ENCODE results near the gene SIMC1. TPM values are rescaled to one million over a fixed set of nuclear protein-coding genes. Genes with fewer than 3 reads are reported as not detected.

Gene SIMC1
- total and polyA plus RNA-seq, 2 of the 4 experiments (the other 2 are of a cell fraction), result 8.2 to 11.7 TPM

DNA sequence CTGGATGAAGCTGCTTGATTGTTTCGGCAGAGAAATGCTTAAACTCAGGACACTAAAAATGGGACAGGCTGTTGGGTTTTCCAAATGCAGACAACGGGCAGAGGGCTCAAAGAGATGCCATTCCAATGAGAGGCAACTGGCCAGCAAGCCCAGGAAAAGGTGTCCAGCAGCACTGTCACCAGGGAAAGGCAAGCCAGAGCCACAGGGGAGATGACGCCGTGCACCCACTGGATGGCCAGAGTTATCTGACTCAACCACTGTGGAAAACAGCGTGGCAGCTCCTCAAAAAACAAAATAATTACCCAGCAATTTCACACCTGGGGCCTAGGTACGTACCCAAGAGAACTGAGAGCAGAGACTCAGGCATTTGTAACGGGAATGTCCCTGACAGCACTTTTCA is 48.4 kb upstream of the SIMC1 start:
- H3K56ac ChIP-seq (ENCODE audit: extremely low read depth, insufficient read depth, low read length), result no peak overlapping the region
- H3K4me2 ChIP-seq (ENCODE audit: low read depth, low read length), result no peak overlapping the region
- H4K5ac ChIP-seq (ENCODE audit: low read depth, low read length), result no peak overlapping the region
- H2BK120ac ChIP-seq (ENCODE audit: low read depth, low read length), result no peak overlapping the region
- H3K4me3 ChIP-seq (ENCODE audit: insufficient read depth, low read depth, low read length), result no peak overlapping the region
- H4K20me1 ChIP-seq (ENCODE audit: insufficient read depth, low read length), result no peaks in the 10 kb centered on the region
- no peak overlapping the region for H3K14ac ChIP-seq (replicated peaks; ENCODE audit: low read depth, low read length)
- no peak overlapping the region for H2BK15ac ChIP-seq (ENCODE audit: low read depth, low read length)
- 92% methylated on average over 2 of the region's 7 CpGs; no CpG with 5 or more reads in 1 of the 2 experiments for WGBS, 2 experiments (ENCODE audit: extremely low coverage in 2 of 2, insufficient read length in 1 of 2)
- in situ Hi-C loops (cut with MboI; ENCODE audit: low sequenced_read_pairs), result no loop called here
- H4K8ac ChIP-seq (ENCODE audit: low read depth in 2 of 2, low read length in 2 of 2), result no peak overlapping the region
- H3K9me1 ChIP-seq (ENCODE audit: insufficient read depth, low read length), result no peaks in the 10 kb centered on the region
- H3K4ac ChIP-seq (ENCODE audit: low read depth, low read length), result no peak overlapping the region
- no peak overlapping the region for H3K27ac ChIP-seq (ENCODE audit: insufficient read depth, low read length)
- H3K9ac ChIP-seq (ENCODE audit: low read depth, low read length), result no peak overlapping the region
- H3K36me3 ChIP-seq (ENCODE audit: control insufficient read depth, insufficient read depth, low read length), result no peaks in the 10 kb centered on the region
- ATAC-seq (ENCODE audit: low read depth) (no peak), DNase-seq (no peak)
- peaks cover 3% of the 10 kb centered on the region; the same call in 1 of the 2 replicates for H3K27me3 ChIP-seq (ENCODE audit: control insufficient read depth, insufficient read depth, low read length)
- H2AK9ac ChIP-seq (replicated peaks; ENCODE audit: low read depth, low read length, poor library complexity), result no peak overlapping the region
- H2AK5ac ChIP-seq (ENCODE audit: low read depth, low read length), result no peak overlapping the region
- no peak overlapping the region for H4K91ac ChIP-seq (ENCODE audit: insufficient read depth, low read depth, low read length)
- intact Hi-C loops (cut with micrococcal nuclease), result no loop called here
- H2BK5ac ChIP-seq (ENCODE audit: low read depth, low read length, poor library complexity, severe bottlenecking), result no peak overlapping the region
- BruUV-seq (replicated peaks), result no TSS peak
- ChIA-PET CTCF (no interaction called here), POLR2A (ENCODE audit: unreplicated experiment) (no interaction called here)
- no peak overlapping the region for H2BK20ac ChIP-seq (ENCODE audit: low read depth, low read length)
- no peak overlapping the region for H3K23ac ChIP-seq (ENCODE audit: low read depth, low read length)
- no peak overlapping the region for H2AFZ ChIP-seq (replicated peaks; ENCODE audit: low read length, poor library complexity)
- dilution Hi-C loops (cut with HindIII; ENCODE audit: low sequenced_read_pairs, unreplicated experiment), result no loop called here
- TF ChIP-seq POLR2A (IDR thresholded peaks at IDR 0.05; ENCODE audit: low read depth, low read length) (no peak), USF2 (IDR thresholded peaks at IDR 0.05; ENCODE audit: low read depth, low read length) (no peak), RFX5 (IDR thresholded peaks at IDR 0.05; ENCODE audit: low read depth, low read length) (no peak), CHD1 (IDR thresholded peaks at IDR 0.05; ENCODE audit: low read depth, low read length) (no peak), SMC3 (IDR thresholded peaks at IDR 0.05; ENCODE audit: low read depth, low read length) (no peak)
- no peaks in the 10 kb centered on the region for H3K9me3 ChIP-seq (ENCODE audit: control insufficient read depth, insufficient read depth, low read length)
- no peak overlapping the region for H3K18ac ChIP-seq (ENCODE audit: low read depth, low read length)
- H3K4me1 ChIP-seq (ENCODE audit: control insufficient read depth, insufficient read depth, low read length), result peaks cover 3% of the 10 kb centered on the region; the same call in 1 of the 2 replicates
- no peaks in the 10 kb centered on the region for H3K79me1 ChIP-seq (ENCODE audit: low read depth in 1 of 2, low read length in 2 of 2)

All from IMR-90 (cell line).